Left colon (tissue), 2 donors: ENCODE measurements around the gene CEACAM3. TPM values are rescaled to one million over a fixed set of nuclear protein-coding genes. Genes with fewer than 3 reads are reported as not detected.
"Not testable (repeated sequence)": the region's sequence is repeated elsewhere in the genome, so short reads cannot be mapped to it uniquely, and the experiment has no call there.

ENCODE experiments used
- ATAC-seq: fragments of 200-7000 bp; cut with Tn5 transposase; one replicate; pipeline ENCODE4 v1.9.1; 2020; ENCODE audit warnings: mild to moderate bottlenecking, moderate library complexity
- DNase-seq, 2 donors: peaks; one replicate each; pipeline ENCODE4 v3.0.0-alpha.2; 2020
- intact Hi-C, 2 donors: fragments of 100-400 bp; cut with DNase I in 1 of 2; cut with micrococcal nuclease in 1 of 2; formaldehyde crosslinking; loops; one replicate each; pipeline versions ENCODE4 v1.11.2 to v1.14.0; 2022; cut with DNase I, micrococcal nuclease
- total RNA-seq, 2 donors: library from RNA; stranded (reverse); fragmentation: NEBNext Ultra II Directional; extraction: Animal tissue kit (Norgen Biotek cat#: 25700); gene quantifications; one replicate each; pipeline ENCODE4 v1.2.1, GENCODE V29; 2021
- donor health status: DM: no; HTN: no; CAD: no.
- donor health status: DM: yes; HTN: yes; CAD: no.

Gene CEACAM3
- total RNA-seq, 2 donors from 2014 or later = 1.2 to 4.8 TPM

DNA sequence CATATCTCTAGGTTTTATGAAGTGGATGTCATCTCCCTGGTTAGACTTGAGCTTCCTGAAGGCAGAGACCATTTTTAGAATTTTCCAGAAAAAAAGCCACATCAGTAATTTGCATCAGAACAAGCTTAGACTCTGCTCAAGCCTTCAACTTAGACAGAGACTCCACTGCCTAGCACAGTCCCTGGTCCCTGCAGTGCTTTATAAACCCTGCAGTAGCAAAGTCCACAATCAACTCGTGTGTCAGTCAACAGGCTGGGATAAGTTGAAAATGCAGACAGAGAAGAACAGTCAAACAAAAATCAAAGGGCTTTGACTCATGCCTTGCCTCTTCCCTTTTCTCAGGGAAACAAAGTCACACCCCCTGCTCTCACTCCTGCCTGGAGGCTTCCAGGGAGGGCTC is 7.9 kb upstream of the CEACAM3 start:
- intact Hi-C loops, DNase-seq: not testable (repeated sequence)
- ATAC-seq = peak; percentile 64

DNA sequence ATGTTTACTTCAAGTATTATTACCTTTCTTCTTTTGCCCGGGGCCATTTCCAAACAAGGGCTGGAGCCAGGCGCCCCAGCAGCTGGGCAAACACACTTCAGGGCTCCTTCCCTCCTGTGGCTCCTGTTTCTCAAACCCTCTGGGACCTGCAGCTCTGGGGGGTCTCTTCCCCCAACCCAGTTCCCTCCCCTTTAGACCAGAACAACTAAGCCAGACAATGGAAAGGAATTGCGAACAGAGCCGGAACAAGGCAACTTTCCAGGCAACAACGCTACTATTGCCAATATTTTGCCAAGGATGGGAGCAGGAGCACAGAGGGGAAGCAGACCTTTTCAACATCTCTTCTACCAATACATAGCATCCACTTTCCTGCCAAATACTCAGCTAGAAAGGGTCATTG is 7.3 kb upstream of the CEACAM3 start:
- ATAC-seq, intact Hi-C loops, DNase-seq: not testable (repeated sequence)

DNA sequence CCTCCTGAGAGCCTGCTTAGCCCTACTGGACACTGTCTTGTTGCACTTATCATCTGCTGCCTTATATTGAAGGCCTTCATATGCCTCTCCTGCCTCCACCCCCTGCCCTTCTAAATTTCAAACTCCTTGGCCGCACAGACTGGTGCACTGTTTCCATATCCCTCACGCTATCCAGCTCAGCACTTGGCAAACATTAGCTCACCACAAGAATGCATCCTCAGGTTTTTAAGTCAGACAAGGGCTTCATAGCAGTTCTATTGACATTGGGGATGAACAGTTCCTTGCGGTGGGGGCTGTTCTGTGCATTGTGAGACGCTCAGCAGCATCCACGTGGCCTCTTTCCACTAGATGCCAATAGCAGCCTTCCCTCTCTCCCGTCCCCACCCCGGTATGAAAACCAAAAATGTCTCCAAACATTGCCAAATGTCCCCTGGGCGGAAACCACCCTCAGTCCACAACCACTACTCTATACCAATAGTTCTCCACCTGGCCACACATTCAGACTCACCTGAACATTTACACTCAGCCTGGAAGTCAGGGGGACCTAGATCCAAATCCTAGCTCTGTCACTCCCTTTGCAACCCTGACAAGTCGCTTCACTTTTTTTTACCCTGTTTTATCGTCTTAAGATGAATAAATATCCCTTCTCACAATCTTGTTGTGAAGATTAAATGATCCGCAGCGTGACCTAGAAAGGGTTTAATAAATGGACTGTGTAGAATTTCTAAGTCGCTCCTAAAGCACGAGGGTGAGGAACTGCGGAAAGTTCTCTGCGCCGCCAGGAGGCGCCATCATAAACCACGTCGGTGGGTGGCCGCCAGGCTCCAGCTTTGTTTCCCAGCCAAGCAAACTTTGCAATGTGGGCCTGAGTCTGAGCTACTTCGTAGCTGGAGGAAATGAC is 3.6 kb upstream of the CEACAM3 start:
- intact Hi-C loops = no loop called here
- DNase-seq = peak in 1 of 2 donors; percentile 75
- ATAC-seq = peak; percentile 50

DNA sequence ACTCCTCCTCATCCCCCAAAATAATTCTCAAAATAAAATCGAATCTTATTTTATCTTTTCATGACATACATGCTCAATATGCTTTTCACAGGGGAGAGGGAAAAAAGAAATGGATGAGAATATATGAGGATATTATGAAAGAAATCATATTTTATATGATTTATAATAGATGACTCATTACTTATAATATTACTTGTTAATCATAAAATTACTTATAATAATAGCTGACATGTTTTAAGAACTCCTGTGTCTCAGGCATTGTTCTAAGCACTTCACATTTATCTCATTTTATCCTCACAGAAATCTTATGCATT is 3.0 kb upstream of the CEACAM3 start:
- ATAC-seq (no peak), DNase-seq (no peak)
- intact Hi-C loops = no loop called here

DNA sequence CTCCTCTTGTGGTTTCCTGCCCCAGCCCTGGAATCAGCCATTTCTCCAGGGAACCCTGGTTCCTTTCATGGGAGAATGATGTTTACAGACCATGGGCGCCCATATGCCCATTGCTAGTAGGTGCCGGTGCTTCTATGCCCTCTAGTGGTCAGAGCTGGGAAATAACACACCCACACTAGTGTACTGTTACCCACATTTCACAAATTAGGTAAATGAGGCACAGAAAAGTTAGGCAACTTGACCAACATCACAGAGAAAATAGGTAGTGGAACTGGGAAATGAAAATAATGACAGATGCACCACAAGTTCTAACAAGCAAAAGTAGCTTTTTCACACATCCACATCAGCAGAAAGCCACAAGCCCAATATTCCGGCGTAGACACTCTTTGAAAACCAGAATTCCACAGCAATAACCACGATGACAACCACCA is 1.3 kb upstream of the CEACAM3 start:
- intact Hi-C loops = no loop called here
- ATAC-seq = peak; percentile 73
- DNase-seq = peak in 1 of 2 donors; percentile 62

DNA sequence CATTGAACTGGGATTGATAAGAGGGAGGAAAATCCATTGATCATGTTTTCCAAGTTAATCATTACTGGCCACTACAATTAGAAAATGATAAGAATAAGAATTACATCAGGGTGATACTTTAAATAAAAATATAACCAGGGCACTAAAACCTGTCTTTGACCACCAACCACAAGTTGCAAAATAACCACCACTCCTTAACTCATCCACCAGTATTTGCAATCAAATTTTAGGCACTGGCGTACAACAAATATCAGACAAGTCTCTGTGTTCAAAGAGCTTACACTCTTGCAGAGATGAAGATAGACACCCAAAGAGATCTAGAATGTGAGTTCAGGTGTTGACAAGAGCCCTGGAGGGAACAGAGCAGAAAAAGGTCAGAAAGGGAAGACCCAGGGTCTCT is 514 bp downstream of the CEACAM3 start:
- DNase-seq = no peak
- no peak for ATAC-seq
- intact Hi-C loops = no loop called here

DNA sequence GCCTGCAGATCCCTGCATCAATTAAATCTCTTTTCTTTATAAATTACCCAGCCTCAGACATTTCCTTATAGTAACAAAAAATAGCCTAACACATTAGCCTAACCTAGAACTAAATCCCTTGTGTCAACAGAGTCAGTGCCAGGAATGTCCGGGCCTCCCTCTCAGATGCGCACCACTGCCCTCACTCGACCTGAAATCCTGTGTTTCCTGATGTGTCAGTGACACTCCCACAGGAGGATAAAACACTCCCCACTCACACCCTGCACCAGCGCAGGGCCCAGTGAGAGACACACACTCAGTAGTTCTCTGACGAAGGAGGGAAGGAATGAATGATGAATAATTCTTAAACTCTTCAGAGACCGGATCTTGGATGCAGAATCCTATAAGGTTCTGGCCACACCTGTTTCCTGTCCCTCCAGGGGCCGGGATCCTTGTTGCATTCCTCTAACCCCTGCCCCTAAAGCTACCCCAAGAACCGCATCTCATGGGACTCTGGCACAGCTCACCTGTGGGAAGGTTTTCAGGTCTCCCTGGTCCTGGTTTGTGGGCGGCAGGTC is 3.1 kb downstream of the CEACAM3 start:
- DNase-seq (no peak), ATAC-seq (peak; percentile 73)
- intact Hi-C loops = no loop called here

DNA sequence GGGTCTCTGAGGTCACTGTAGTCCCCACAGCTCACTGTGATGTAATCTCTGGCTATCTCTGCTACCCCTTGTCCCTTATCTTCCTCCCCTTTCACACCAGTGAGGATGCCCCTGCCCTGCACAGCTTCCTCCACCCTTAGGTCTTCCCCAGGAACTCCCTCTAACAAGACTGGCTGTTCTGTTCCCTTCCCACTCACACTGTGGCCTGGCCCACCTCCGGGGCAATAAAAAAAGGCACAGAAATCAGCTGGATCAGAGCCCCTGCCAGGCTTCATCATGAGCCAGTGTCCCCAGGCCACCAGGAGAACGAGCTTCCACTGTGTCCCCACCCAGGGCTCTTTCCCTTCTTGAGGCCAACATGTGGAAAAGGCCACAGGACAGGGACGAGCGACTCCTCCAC is 4.6 kb downstream of the CEACAM3 start:
- DNase-seq = no peak
- intact Hi-C loops = no loop called here
- no peak for ATAC-seq

DNA sequence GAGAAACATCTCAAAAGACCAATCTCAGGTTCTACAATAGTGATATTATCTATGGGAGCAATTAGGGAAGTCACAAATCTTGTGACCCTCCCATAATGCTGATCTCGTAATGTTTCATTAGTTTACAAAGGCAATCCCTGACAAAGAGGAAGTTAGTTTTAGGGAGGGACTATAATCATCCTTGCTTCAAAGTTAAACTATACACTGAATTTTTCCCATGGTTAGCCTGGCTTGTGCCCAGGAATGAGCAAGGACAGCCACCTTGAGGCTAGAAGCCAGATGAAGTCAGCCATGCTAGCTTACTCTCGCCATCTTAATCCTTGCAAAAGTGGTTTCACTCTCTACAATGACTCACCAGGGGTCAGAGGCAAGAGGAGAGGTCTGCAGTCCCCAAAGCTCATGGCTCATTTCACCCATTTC is 5.4 kb downstream of the CEACAM3 start:
- DNase-seq (no peak), ATAC-seq (peak; percentile 80)
- intact Hi-C loops = no loop called here

DNA sequence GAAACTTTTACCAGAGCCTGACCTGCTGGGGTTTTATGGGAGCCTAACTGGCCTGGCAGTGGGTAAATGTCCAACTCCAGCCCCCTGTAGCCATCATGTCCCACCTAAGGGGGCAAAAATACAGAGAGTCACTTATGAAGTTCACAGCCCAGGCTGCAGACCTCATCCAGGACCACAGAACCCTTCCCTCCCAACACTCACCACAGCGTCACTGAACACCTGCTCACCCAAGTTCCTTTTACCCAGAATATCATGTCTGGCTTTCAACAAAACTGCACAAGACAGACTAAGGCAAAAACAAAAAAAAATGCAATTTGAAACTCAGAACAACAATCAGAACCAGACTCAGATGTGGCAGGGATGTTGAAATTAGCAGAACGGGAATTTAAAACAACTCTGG is 6.4 kb downstream of the CEACAM3 start:
- intact Hi-C loops = no loop called here
- DNase-seq (no peak), ATAC-seq (no peak)

DNA sequence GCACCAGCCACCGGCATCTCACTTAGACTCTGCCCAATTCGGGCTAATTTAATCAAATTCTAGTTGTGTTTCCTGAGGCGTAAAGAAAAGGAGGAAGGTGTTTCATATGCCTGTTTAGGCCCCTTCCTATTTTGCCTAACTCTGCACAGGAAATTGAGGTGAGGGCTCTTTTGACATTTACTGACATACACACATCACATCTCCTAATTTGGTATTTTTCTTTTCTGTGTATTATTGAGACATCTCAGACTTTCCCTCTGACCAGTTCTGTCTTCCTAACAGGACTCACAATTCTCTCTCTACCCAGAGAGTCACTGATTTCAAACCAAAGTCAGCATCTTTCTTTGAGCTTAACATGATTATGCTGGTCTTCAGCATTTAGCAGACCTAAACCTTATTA is 7.9 kb downstream of the CEACAM3 start:
- intact Hi-C loops = no loop called here
- no peak for DNase-seq
- ATAC-seq = no peak

DNA sequence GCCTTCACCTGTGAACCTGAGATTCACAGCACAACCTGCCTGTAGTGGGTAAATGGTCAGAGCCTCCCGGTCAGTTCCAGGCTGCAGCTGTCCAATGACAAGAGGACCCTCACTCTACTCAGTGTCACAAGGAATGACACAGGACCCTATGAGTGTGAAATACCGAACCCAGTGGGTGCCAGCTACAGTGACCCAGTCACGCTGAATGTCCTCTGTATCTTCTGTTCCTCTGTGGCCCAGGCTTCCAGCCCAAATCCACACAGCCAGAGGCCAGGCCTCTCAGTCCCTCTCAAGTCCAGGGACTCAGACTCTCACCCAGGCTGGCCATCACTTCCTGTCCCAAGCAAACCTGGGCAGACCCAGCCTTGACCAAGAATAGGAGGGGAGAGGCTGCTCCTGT is 10.8 kb downstream of the CEACAM3 start:
- ATAC-seq (no peak), DNase-seq (no peak)
- intact Hi-C loops = no loop called here

DNA sequence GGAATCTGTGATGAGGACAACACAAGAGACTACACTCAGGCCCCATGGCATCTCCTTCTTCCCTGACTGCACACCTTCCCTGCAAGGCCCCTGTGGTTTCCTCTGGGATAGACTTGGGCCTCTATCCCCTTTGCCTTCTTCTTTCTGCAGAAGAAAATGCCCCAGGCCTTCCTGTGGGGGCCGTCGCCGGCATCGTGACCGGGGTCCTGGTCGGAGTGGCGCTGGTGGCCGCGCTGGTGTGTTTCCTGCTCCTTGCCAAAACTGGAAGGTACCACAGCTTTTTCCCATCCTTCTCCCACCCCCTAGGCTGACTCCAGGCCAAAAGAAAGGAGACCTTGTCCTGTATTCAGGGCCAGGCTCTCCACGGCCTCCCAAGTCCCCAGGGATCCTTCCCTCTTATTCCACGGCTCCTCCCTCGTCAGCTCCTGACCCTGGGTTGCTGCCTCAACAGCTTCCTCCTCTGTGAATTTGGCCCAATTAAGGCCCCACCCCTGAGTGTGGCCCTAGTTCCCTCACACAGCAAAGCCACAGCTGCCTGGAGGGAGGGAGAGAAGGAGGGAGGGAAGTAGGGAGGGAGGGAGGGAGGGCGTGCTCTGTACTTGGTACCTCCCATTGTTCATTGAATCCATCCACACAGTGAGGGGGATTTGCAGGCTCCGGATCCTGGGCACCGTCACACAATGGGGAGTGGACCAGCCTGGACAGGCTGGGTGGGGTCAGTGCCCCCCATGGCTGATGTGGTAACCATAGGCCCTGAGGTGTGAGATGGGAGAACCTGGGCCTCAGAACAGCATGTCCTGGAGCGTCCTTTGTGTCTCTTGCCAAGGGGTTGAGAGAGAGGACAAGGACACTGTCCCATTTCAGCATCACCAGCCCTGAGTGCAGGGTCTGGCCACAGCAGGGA is 12.5 kb downstream of the CEACAM3 start:
- peak in 1 of 2 donors; percentile 56 for DNase-seq

DNA sequence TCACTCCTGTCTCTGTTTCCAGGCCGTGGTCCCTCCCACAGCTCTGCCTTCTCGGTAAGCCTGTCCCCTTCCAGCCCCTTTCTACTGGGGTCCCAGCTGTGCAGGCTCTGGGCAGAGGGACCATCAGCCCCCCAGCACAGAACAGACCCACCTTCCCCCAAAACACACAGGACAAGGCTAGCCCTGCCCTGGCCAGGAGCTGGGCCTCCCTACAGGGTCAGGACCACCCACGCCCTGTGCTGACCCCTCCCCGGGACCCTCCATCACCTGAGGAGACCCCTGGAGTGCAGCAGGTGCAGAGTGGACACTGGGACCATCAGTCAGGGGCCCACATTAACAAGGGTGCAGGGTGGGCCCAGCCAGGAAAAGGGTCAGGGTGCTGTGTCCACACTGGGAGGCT is 13.9 kb downstream of the CEACAM3 start:
- intact Hi-C loops = no loop called here
- DNase-seq = no peak
- ATAC-seq = no peak

More for the DNA sequence above, 12.5 kb downstream of the CEACAM3 start:
- peak; percentile 81 for ATAC-seq
- intact Hi-C loops = no loop called here

DNA sequence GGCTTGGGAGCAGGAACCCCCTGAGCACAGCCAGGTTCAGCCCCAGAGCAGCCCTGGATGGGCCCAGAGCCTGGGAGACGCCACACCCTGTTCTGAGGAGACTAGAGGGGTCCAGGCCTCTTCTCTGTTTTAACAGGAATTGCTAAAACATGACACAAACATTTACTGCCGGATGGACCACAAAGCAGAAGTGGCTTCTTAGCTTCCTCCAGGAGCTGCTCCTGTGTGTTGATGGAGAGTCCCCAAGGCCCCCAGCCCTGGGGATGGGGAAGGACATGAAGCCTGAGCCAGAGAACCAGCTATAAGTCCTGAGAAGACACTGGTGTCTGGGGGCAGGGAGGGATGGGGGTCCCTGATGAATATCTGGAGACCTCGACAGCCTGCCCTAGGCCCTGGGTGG is 14.6 kb downstream of the CEACAM3 start:
- intact Hi-C loops = no loop called here
- DNase-seq (no peak), ATAC-seq (no peak)

DNA sequence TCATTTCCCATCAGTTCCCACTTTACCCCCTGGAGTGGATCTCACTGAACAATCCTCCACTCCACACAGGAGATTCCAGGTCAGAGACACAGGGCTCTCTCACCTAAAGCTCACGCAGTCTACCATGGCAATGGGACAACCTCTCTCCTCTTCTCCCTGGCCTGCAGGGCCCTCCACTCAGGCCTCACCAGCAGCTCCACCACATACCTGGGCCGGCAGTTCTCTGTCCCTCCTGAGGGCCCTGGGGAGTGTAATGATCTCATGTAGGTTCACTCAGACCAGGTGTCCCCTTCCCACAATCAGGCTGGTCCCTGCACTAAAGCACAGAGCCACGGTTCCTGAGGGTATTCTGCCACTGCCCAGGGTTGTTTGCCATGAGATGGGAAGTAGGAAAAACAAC is 15.6 kb downstream of the CEACAM3 start:
- no peak for ATAC-seq
- intact Hi-C loops = no loop called here
- DNase-seq = no peak

DNA sequence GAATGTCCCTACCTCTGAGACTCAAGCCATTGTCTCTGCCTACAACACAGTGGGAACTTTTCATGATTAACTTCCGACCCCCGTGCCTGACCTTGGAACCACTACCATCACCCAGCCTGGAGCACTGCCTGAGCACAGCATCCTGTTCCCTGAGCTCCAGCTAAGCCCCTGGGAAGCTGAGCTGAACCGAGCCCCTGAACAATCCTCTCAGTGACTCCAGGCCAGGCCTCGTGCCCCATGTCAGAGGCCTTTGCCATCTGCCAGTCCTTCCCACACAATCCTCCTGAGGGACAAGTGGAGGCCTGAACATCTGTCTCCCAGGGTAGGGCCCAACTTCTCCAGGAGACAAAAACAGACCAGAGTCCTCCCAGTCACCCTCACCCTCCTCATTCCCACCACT is 17.5 kb downstream of the CEACAM3 start:
- intact Hi-C loops = no loop called here
- ATAC-seq (no peak), DNase-seq (no peak)

DNA sequence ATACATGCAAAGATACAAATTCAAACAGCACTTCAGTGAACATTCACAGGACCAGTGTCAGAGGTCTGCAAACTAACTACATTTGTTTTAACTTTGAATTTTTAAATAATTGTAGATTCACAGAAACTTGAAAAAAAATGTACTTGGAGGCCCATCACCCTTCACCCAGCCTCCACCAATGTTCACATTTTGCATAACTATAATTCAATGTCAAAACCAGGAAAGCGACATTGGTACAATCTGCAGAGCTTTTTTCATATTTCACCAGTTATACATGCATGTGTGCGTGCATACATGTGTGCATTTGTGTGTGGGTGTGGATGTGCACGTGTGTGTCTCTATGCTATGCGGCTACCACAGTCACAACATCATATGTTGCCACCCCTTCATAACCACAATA is 18.9 kb downstream of the CEACAM3 start:
- intact Hi-C loops = no loop called here
- no peak for ATAC-seq
- no peak for DNase-seq

DNA sequence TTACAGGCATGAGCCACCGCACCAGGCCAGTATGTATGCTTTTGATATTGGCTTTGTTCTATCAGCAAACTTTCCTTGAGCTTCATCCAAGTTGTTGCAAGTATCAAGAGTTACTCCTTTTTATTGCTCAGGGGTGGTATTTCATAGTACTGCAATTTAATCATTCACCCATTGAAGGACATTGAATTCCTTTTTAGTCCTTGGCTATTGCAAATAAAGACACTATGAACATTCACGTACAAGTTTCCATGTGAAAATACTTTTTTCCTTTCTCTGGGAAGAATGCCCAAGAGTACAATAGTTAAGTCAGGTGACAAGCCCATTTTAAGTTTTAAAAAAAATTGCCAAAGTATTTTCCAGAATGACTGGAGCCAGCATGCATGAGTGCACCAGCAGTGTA is 20.4 kb downstream of the CEACAM3 start:
- intact Hi-C loops = no loop called here
- peak; percentile 84 for ATAC-seq
- no peak for DNase-seq
